Effector memory CD4-positive, alpha-beta T cell (primary cell): Measurements from ENCODE around the gene CXCR1.

Experiments used
- DNase-seq, 3 donors: peaks; one replicate each; pipeline ENCODE4 v3.0.0-alpha.2; 2020
- H3K27ac ChIP-seq: 2 replicates; pipeline ENCODE4 v1.7.0; 2013; ENCODE audit warnings: mild to moderate bottlenecking, low read length, moderate library complexity; ENCODE audit not compliant: insufficient read depth, poor library complexity, severe bottlenecking
- H3K27me3 ChIP-seq: replicated peaks from 2 replicates; pipeline ENCODE4 v1.7.0; 2013; ENCODE audit warnings: mild to moderate bottlenecking, low read length; ENCODE audit not compliant: insufficient read depth, control insufficient read depth, poor library complexity, severe bottlenecking
- H3K36me3 ChIP-seq: 2 replicates; pipeline ENCODE4 v1.7.0; 2013; ENCODE audit warnings: mild to moderate bottlenecking, low read length, moderate library complexity; ENCODE audit not compliant: control insufficient read depth, insufficient read depth
- H3K4me1 ChIP-seq: 2 replicates; pipeline ENCODE4 v1.7.0; 2013; ENCODE audit warnings: low read length, mild to moderate bottlenecking; ENCODE audit not compliant: control insufficient read depth, insufficient read depth, poor library complexity, severe bottlenecking
- H3K4me3 ChIP-seq: 2 replicates; pipeline ENCODE4 v1.7.0; 2013; ENCODE audit warnings: low read length, low read depth, mild to moderate bottlenecking; ENCODE audit not compliant: insufficient read depth, poor library complexity, severe bottlenecking
- H3K9me3 ChIP-seq: 2 replicates; pipeline ENCODE4 v1.7.0; 2013; ENCODE audit warnings: mild to moderate bottlenecking, low read length, moderate library complexity; ENCODE audit not compliant: control insufficient read depth

Gene CXCR1

GRCh38 chr2:218168635-218169462 is 2.1 kb upstream of the CXCR1 start:
- no peak overlapping the region for H3K27ac ChIP-seq
- H3K4me3 ChIP-seq, result no peak overlapping the region
- no peaks in the 10 kb centered on the region for H3K9me3 ChIP-seq
- DNase-seq, result peak; percentile 19 to 46 (median 32)
- H3K4me1 ChIP-seq, result peaks cover 22% of the 10 kb centered on the region
- no peaks in the 10 kb centered on the region for H3K36me3 ChIP-seq
- H3K27me3 ChIP-seq, result no peaks in the 10 kb centered on the region

- Histone ChIP-seq H3K27me3 (no peaks in the 10 kb centered on the region), H3K4me1 (peaks cover 22% of the 10 kb centered on the region), H3K4me3 (no peak overlapping the region), H3K9me3 (no peaks in the 10 kb centered on the region), H3K36me3 (no peaks in the 10 kb centered on the region), H3K27ac (no peak overlapping the region)
- DNase-seq, result no peak
Observed at GRCh38 chr2:218168016-218168415, 1.3 kb upstream of the CXCR1 start.

- Histone ChIP-seq H3K4me1 (peaks cover 18% of the 10 kb centered on the region), H3K27me3 (no peaks in the 10 kb centered on the region), H3K9me3 (no peaks in the 10 kb centered on the region), H3K36me3 (no peaks in the 10 kb centered on the region), H3K27ac (no peak overlapping the region), H3K4me3 (no peak overlapping the region)
- no peak for DNase-seq
Observed at GRCh38 chr2:218162814-218163213, 3.9 kb downstream of the CXCR1 start.

GRCh38 chr2:218161644-218162043 is 5.1 kb downstream of the CXCR1 start:
- no peaks in the 10 kb centered on the region for H3K9me3 ChIP-seq
- H3K4me3 ChIP-seq, result no peak overlapping the region
- H3K4me1 ChIP-seq, result peaks cover 6% of the 10 kb centered on the region
- H3K36me3 ChIP-seq, result no peaks in the 10 kb centered on the region
- H3K27ac ChIP-seq, result no peak overlapping the region
- DNase-seq, result no peak
- no peaks in the 10 kb centered on the region for H3K27me3 ChIP-seq

- no peaks in the 10 kb centered on the region for H3K36me3 ChIP-seq
- H3K9me3 ChIP-seq, result no peaks in the 10 kb centered on the region
Observed at GRCh38 chr2:218155953-218156479, 10.7 kb downstream of the CXCR1 start.

GRCh38 chr2:218152777-218153176 is 14.0 kb downstream of the CXCR1 start:
- no peak for DNase-seq
- H3K4me3 ChIP-seq, result no peak overlapping the region
- no peaks in the 10 kb centered on the region for H3K9me3 ChIP-seq
- H3K36me3 ChIP-seq, result no peaks in the 10 kb centered on the region
- H3K27me3 ChIP-seq, result no peaks in the 10 kb centered on the region
- no peak overlapping the region for H3K27ac ChIP-seq
- no peaks in the 10 kb centered on the region for H3K4me1 ChIP-seq

More at GRCh38 chr2:218155953-218156479, 10.7 kb downstream of the CXCR1 start:
- Histone ChIP-seq H3K27me3 (no peaks in the 10 kb centered on the region), H3K4me3 (no peak overlapping the region), H3K27ac (no peak overlapping the region), H3K4me1 (no peaks in the 10 kb centered on the region)
- no peak for DNase-seq

- Histone ChIP-seq H3K36me3 (no peaks in the 10 kb centered on the region), H3K9me3 (no peaks in the 10 kb centered on the region), H3K4me1 (no peaks in the 10 kb centered on the region), H3K27ac (no peak overlapping the region), H3K4me3 (no peak overlapping the region), H3K27me3 (no peaks in the 10 kb centered on the region)
- no peak for DNase-seq
Observed at GRCh38 chr2:218152172-218152571, 14.6 kb downstream of the CXCR1 start.

- Histone ChIP-seq H3K9me3 (no peaks in the 10 kb centered on the region), H3K4me1 (no peaks in the 10 kb centered on the region), H3K36me3 (no peaks in the 10 kb centered on the region), H3K4me3 (no peak overlapping the region), H3K27ac (no peak overlapping the region), H3K27me3 (no peaks in the 10 kb centered on the region)
- DNase-seq, result no peak
Observed at GRCh38 chr2:218149848-218150440, 16.8 kb downstream of the CXCR1 start.

GRCh38 chr2:218149098-218149497 is 17.7 kb downstream of the CXCR1 start:
- H3K36me3 ChIP-seq, result no peaks in the 10 kb centered on the region
- H3K27me3 ChIP-seq, result no peaks in the 10 kb centered on the region
- no peak overlapping the region for H3K27ac ChIP-seq
- H3K9me3 ChIP-seq, result no peaks in the 10 kb centered on the region
- H3K4me3 ChIP-seq, result no peak overlapping the region
- no peaks in the 10 kb centered on the region for H3K4me1 ChIP-seq
- no peak for DNase-seq

- H3K4me1 ChIP-seq, result no peaks in the 10 kb centered on the region
- no peaks in the 10 kb centered on the region for H3K36me3 ChIP-seq
- H3K4me3 ChIP-seq, result no peak overlapping the region
- H3K9me3 ChIP-seq, result no peaks in the 10 kb centered on the region
- H3K27ac ChIP-seq, result no peak overlapping the region
- no peak for DNase-seq
- H3K27me3 ChIP-seq, result no peaks in the 10 kb centered on the region
Observed at GRCh38 chr2:218146056-218146455, 20.7 kb downstream of the CXCR1 start.
